ENCODE results near the gene HEXB. TPM values are rescaled to one million over a fixed set of nuclear protein-coding genes. Genes with fewer than 3 reads are reported as not detected.

Gene HEXB
- total and polyA plus RNA-seq, 9 of the 15 experiments (the other 6 are each of a cell fraction or from before 2014, with no cell fraction given) = 22.9 to 158 (median 108) TPM

GRCh38 chr5:74664551-74664950, 20.5 kb upstream of the HEXB start:
- Histone ChIP-seq H3K9me3 (replicated peaks; ENCODE audit: control insufficient read depth, insufficient read depth, low read depth, low read length) (no peaks in the 10 kb centered on the region), H3K9ac (ENCODE audit: insufficient read depth in 1 of 2, low read depth in 2 of 2, low read length in 2 of 2) (no peak overlapping the region), H2AFZ (ENCODE audit: low read depth, low read length) (no peak overlapping the region), H3K36me3 (ENCODE audit: control insufficient read depth, insufficient read depth, low read length) (no peaks in the 10 kb centered on the region), H3K4me2 (ENCODE audit: insufficient read depth, low read length) (no peak overlapping the region), H3K27ac (ENCODE audit: extremely low read depth, low read depth, low read length) (no peak overlapping the region), H3K27me3 (ENCODE audit: control insufficient read depth in 2 of 2, insufficient read depth in 2 of 2, low read length in 2 of 2) (peaks cover 5 to 15% of the 10 kb centered on the region in 2 experiments; a peak in 3 of 5 replicates), H3K9me1 (ENCODE audit: control insufficient read depth, insufficient read depth, low read length) (no peaks in the 10 kb centered on the region), H3K4me3 (no peak overlapping the region), H3K4me1 (replicated peaks in 1 of 2; ENCODE audit: control insufficient read depth in 2 of 2, insufficient read depth in 2 of 2, low read length in 2 of 2) (no peaks in the 10 kb centered on the region), H4K20me1 (replicated peaks; ENCODE audit: control insufficient read depth, insufficient read depth, low read length) (no peaks in the 10 kb centered on the region), H3K79me2 (ENCODE audit: control insufficient read depth, insufficient read depth, low read length) (no peaks in the 10 kb centered on the region)
- ChIA-PET POLR2A (interaction anchor here (0.6 to 0.8 kb wide), 2 partner anchors 278 to 458 kb away, joined by 3 read pairs; no protein-coding TSS in a partner anchor), CTCF (ENCODE audit: low intra/inter-chr PET ratio) (no interaction called here)
- WGBS (ENCODE audit: insufficient coverage, low coverage, missing lambda C conversion rate) = 0% methylated on average over 5 of the region's 5 CpGs
- in situ Hi-C loops (cut with MboI) (no loop called here), intact Hi-C loops (cut with micrococcal nuclease) (no loop called here)
- FAIRE-seq (no peak), DNase-seq (ENCODE audit: extremely low read depth in 1 of 4, low spot score in 3 of 4) (no peak), ATAC-seq (no peak)
- TF ChIP-seq E2F3 (CRISPR knock-in tag; IDR thresholded peaks at IDR 0.05) (no peak), ZNF347 (CRISPR knock-in tag; IDR thresholded peaks at IDR 0.05; ENCODE audit: low read depth) (no peak), ZNF699 (CRISPR knock-in tag; IDR thresholded peaks at IDR 0.05; ENCODE audit: insufficient replicate concordance) (no peak), CHAMP1 (IDR thresholded peaks at IDR 0.05) (no peak), CHD1 (IDR thresholded peaks at IDR 0.05; ENCODE audit: low read length) (no peak), ZNF707 (CRISPR knock-in tag; conservative IDR thresholded peaks at IDR 0.05) (no peak), ZNF224 (CRISPR knock-in tag; IDR thresholded peaks at IDR 0.05) (no peak), CHCHD3 (CRISPR knock-in tag; IDR thresholded peaks at IDR 0.05) (no peak), SP2 (IDR thresholded peaks at IDR 0.05; ENCODE audit: extremely low read depth, low read depth, low read length, poor library complexity, severe bottlenecking) (no peak), NFYB (IDR thresholded peaks at IDR 0.05; ENCODE audit: extremely low read depth, insufficient read length) (no peak)
- BruUV-seq (replicated peaks) = no TSS peak
